T-helper 2 cell treated with Interferon-gamma antibody and Interleukin-4, amounts not matched to agents 100 ng/mL and 5 ng/mL, for 36 hours (primary cell): Measurements from ENCODE around the gene PAPSS1. TPM values are rescaled to one million over a fixed set of nuclear protein-coding genes. Genes with fewer than 3 reads are reported as not detected.
"Not testable (repeated sequence)": the region's sequence is repeated elsewhere in the genome, so short reads cannot be mapped to it uniquely, and the experiment has no call there.

Experiments
- intact Hi-C: fragments of 100-400 bp; cut with micrococcal nuclease; formaldehyde crosslinking; loops from one replicate; pipeline ENCODE4 v1.15.1; 2023
- total RNA-seq: library from RNA; stranded (reverse); gene quantifications from 2 replicates; pipeline ENCODE4 v1.2.3, GENCODE V29; 2022

The PAPSS1 gene
- total RNA-seq, 1 donor from 2014 or later: 32.8 TPM

DNA sequence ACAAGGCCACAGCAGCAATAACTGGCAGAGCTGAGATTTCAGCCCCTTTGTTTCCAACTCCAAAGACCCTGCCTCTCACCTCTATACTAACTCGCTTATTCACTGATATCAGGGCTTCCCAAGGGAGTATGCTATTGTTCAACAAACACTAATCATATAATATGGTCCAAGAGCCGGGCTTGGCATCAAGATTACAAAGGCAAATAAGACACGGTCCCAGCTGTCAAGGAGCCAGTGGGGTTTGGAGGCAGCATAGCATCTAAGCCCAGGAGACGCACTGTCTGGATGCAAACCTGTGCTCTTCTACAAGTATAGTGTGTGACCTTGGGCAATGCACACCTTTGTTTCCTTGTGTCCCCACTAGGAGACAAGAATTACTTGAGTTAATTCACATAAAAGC is 28.7 kb downstream of the PAPSS1 start:
- intact Hi-C loops: no loop called here

DNA sequence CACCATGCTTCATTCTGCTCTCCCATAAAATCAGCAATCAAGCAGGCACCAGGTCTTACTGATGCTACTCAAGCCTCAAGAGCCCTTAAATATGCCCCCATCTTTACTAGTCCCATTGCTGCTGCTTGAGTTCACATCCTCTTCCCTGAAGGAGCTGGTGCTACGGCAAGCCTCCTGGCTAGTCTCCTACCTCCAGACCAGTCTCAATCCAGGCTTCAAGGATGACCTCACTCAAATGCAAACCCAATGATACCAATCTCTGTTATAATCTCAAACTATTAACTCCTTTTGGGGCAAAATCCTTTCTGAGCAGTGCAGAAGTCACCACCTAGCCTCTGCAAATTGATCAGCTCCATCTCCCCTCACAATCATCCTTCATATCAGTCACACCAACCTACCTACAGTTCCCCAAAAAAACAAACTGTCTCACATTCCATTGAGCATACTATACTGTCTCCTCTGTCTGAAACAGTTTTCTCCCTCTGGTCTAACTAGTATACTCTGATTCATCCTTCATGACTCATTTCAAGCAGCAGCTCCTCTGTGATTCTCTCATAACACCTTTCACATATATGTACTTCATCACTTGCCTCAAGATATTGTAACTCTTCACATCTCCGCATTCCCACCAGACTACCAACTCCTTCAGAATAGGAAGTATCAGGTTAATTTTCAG is 30.0 kb downstream of the PAPSS1 start:
- intact Hi-C loops: no loop called here

DNA sequence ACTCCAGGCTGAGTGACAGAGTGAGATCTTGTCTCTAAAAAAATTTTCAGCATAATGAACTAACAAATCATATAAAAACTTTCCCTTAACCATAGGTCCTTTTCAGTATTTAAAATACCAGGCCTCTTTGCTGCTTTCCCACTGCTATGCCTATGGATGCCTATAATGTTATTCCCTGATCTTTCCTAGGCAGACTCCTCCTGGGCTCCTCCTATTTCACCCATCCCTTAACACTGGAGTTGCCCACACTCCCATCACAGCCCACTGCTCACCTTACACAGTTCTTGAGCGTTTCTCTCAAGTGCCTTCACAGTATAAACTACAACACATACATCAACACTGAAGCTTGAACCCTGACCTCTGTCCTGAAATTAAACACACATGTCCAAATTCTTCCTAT is 31.6 kb downstream of the PAPSS1 start:
- intact Hi-C loops: no loop called here

- intact Hi-C loops: no loop called here
Observed at GRCh38 chr4:107685740-107686139, 34.3 kb downstream of the PAPSS1 start.

DNA sequence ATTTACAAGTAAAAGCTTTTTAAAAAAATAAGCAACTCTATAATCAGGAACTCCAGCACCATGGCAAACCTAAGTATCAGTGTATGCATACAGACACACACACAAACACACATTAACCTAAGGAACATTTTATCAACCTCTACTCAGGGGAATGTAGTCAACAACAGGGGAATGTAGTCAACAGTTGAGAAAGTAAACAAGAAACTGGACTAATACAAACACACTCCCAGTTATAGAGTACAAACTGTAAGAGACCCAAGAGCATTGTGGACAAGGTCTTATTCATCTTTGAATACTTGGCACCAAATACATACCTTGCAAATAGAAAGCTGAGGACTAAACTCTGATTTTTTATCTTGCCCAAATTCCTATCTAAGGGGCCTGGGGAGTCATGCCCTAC is 36.2 kb downstream of the PAPSS1 start:
- intact Hi-C loops: no loop called here

DNA sequence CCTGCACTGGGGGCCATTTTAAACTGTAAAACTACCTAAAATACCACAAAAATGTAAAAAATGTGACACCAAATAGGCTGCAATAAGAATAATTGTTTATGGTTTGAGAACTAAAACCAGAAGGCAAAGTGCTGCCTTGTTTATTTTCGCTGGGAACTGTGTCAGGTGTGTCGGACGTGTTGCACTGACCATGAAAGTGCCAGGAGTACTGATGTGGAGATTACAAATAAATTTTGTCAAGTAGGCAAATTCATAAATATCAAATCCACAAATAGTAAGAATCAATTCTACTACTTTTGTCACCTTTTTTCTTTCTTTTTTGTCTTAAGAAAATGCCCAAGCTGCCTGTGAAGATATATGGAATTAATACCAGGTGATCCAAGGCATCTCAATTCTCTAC is 37.7 kb downstream of the PAPSS1 start:
- intact Hi-C loops: no loop called here

GRCh38 chr4:107669068-107669467 is 51.0 kb downstream of the PAPSS1 start:
- intact Hi-C loops: no loop called here

GRCh38 chr4:107666134-107666533 is 53.9 kb downstream of the PAPSS1 start:
- intact Hi-C loops: no loop called here

DNA sequence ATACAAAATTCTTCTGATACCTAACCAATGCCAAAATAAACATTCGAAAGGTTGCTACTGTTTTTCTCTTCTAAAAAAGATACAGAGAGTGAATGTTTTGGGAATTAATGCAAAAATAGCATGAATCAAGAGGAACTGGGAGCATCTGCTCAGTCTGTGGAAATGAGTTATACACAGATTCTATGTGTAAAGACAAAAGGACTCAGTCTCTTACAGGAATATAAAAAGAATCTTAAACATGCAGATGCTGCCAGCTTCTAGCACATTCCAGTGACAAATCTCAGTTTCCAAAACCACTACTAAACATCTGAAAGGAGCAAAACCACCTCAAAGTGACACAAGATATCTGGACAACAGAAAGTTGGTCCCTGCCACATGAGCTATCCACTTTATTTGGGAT is 55.0 kb downstream of the PAPSS1 start:
- intact Hi-C loops: no loop called here

DNA sequence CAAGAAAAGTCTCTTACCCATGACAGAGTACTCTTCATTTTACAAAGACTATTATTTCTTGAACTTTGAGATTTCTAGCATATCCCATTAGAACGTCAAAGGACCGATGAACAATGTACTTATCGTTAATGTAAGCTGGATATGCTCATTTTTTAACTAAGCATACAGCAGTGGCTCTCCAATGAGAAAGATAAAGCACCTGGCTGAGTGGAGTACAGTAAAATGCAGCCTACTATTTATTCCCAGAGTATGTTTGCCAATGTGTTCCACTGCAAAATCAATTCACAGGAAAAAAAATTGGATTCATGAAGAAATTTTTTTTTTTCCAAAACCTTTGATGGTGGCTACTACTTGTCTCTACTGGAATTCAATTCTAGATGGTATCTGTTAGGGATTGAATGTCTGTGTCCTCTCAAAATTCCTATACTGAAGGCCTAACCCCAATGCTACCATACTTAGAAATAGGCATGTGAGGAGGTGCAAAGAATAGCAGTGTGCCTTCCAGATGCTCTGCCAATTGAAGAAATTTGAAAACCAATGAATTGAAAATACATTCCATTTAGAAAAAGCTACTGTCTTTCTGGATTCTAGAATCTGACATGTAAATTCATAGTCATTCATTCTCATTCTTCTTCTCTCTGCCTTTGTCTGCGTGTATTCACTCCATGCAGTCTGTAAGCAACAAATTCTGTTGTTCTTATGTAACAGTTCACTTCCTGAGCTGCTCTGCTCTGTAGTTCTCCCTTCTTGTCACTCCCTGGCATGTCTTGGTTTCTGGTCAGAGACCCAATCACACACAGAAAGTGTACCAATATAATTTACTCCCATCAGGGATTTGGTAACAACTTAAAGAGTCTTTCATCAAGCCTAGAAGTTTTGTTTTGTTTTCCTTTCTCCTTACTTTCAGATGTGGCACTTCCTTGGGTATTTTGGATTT is 61.4 kb downstream of the PAPSS1 start:
- intact Hi-C loops: no loop called here

DNA sequence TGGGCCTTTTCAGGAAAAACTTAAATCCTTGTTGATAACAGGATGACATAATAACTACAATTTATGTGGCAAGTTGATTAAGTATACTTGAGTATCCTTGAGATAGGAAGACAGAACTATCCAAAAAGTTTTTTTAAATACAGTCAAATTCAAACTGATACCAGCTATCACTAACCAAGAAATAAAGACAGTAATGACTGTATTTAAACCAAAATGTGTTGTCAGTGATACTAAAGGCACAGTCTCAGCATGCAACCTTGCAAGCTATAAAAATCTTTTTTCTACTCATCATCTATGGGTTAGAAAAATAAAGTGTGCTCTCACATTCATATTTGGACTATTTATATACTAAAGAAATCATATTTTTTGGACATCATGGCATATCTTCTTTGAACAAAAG is 64.7 kb downstream of the PAPSS1 start:
- intact Hi-C loops: no loop called here

GRCh38 chr4:107654694-107655093 is 65.3 kb downstream of the PAPSS1 start:
- intact Hi-C loops: no loop called here

- intact Hi-C loops: not testable (repeated sequence)
Observed at GRCh38 chr4:107651408-107651807, 68.6 kb downstream of the PAPSS1 start.

DNA sequence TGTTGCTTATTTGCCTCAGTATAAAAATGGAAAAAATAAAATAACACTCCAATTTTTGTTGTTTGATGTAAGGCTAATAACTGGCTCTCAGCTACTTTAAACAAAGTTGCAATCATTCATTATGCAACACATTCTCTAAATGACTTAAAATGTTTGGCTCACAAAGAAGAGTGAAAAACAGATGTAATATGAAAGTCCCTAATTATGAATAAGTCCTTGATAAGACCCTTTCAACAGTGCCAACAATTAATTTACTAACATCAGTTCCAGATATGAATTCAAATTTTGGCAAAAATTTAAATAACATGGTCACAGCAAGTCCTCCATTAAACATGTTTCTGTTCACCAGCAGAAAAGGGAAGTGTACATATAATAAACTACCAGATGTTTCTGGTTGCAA is 69.8 kb downstream of the PAPSS1 start:
- intact Hi-C loops: no loop called here

DNA sequence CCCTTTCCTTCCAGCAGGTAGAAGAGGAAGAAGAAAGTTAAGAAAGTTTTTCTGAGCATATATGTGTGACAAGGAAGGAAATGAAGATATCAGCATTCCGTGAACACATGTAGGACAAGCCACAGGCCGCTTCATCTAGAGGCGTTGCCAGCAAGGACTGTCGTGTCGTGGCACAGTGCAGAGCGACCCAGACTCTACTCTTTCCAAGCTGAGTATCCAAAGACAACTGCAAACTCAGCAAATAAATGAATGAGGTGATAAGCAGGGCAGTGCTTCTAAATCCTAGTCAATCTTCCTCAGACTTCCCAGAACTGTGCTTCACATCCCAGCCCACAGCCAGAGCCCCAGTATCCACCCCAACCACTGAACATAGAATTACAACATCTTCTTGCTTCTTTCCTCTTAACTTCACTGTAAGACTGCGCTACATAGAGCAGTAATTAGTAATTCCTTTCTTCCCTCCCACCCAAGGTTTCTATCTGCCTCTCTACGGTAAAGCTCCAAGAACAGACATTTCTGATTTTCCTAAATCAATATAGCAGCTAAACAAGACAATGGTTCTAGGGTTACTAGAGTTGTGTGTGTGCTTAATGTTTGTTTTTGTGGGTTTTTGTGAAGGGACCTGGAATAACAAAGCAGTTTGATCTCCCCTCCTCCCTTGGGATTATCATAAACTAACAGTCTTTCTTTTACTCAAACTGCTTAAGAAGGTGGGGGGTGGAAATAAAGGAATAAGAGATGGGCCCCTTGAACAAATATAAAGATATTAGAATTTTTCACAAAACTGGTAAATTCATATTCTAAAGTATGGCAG is 71.6 kb downstream of the PAPSS1 start:
- intact Hi-C loops: no loop called here

DNA sequence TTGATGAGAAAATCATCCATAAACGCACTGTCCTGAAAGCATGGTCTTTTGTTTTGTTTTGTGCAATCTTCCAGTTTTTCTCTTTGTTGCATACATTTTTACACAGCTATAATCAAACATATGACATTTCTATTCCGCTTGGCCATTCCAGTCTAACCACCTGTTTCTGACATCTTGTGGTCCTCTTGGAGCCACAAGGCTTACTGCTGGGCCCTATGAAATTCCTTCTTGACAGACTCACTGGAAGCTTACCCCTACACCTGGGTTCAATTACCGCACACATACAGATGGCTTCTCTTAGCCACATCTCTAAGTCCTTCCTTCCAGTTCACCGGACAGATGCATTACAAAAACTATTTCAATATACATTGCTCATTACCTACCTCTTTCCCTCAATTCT is 72.4 kb downstream of the PAPSS1 start:
- intact Hi-C loops: no loop called here

DNA sequence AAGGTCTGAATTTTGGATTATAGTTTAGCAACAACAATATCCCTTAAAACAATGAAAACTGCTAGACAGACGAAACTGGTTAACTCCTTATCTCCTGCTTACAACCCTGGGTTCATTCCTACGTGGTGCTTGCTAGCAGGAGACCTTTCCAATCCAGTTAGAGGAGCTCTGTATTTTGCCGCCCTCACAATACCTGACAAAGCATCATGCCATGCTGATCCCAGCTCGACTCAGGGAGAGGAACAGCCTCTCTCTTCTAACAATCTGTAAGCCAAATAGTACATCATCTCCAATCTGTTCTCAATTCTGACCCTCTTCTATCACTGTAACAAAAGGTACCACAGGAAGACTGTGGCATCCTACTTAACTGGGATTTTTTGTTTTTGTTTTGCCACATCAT is 74.4 kb downstream of the PAPSS1 start:
- intact Hi-C loops: no loop called here

GRCh38 chr4:107643021-107643420 is 77.0 kb downstream of the PAPSS1 start:
- intact Hi-C loops: no loop called here

DNA sequence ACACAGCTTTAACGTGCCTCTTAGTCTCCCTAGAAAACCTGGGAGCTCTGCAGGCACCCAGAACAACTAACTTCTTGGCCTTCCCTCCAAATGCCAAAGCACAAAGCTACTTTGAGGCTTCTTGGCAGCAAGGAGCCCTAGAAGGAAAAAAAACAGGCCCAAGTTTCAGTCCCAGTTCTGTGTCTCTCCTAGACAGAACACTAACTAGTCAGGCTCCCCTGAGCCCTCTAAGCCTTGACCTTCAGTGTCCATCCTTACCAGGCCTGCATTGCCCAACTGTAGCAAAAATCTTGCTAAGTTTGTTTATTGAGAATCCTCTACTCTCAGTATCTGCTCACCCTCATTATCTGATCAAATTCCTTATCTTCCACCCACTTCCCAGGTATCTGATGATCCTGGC is 79.2 kb downstream of the PAPSS1 start:
- intact Hi-C loops: no loop called here

DNA sequence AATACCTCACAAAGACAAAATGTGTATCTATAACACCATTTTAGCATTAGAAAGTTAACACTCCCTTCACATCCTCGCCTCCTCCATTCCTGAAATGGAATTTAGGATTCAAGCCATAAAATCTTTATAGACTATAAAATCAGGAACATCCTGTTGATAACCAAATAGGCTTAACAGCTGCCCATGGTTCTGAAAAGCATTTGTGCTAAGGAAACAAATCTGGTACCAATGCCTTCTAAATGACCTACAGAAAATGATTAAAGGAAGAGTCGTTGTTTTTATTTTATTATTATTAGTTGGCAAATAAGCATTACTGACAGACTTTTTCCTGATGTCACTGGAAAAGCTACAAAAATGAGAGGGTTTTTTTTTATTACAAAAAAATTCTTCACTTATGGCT is 79.8 kb downstream of the PAPSS1 start:
- intact Hi-C loops: no loop called here

- intact Hi-C loops: no loop called here
Observed at GRCh38 chr4:107635735-107636134, 84.3 kb downstream of the PAPSS1 start.

GRCh38 chr4:107631560-107631959 is 88.5 kb downstream of the PAPSS1 start:
- intact Hi-C loops: no loop called here
